Mucosa of descending colon (tissue), 3 donors: ENCODE results near the gene ANK3. TPM values are rescaled to one million over a fixed set of nuclear protein-coding genes. Genes with fewer than 3 reads are reported as not detected.

Source experiments
- ATAC-seq: fragments of 200-7000 bp; cut with Tn5 transposase; one replicate; pipeline ENCODE4 v1.9.1; 2020; ENCODE audit warnings: mild to moderate bottlenecking, moderate library complexity
- DNase-seq, 3 donors: peaks; one replicate each; pipeline ENCODE4 v3.0.0-alpha.2; 2020
- H3K36me3 ChIP-seq: fragments of 200-600 bp; one replicate; pipeline ENCODE4 v1.8.0; 2021; ENCODE audit warnings: low read depth, mild to moderate bottlenecking
- H3K4me1 ChIP-seq: fragments of 200-600 bp; one replicate; pipeline ENCODE4 v1.8.0; 2021; ENCODE audit warnings: low read depth, mild to moderate bottlenecking
- H3K4me3 ChIP-seq: fragments of 200-600 bp; one replicate; pipeline ENCODE4 v1.8.0; 2021; ENCODE audit warnings: mild to moderate bottlenecking
- H3K9me3 ChIP-seq: fragments of 200-600 bp; one replicate; pipeline ENCODE4 v1.8.0; 2021; ENCODE audit warnings: mild to moderate bottlenecking
- CTCF ChIP-seq: fragments of 200-600 bp; IDR thresholded peaks from one replicate; pipeline ENCODE4 v1.8.0; 2022; ENCODE audit warnings: antibody characterized with exemption, mild to moderate bottlenecking
- intact Hi-C, 2 donors: fragments of 100-400 bp; cut with DNase I in 1 of 2; cut with micrococcal nuclease in 1 of 2; formaldehyde crosslinking; loops; one replicate each; pipeline versions ENCODE4 v1.11.0 to v1.11.1; 2022; cut with DNase I, micrococcal nuclease
- total RNA-seq, 3 donors: library from RNA; stranded (reverse); fragmentation: NEBNext Ultra II Directional in 2 of 3; extraction: Animal tissue kit (Norgen Biotek cat#: 25700) in 2 of 3; gene quantifications; one replicate each; pipeline versions ENCODE4 v1.2.1 to v1.2.4, GENCODE V29; 2021 to 2023
- donor health status: DM: no; HTN: no; CAD: no; lungs with moderate emphysema.
- donor health status: DM: no; HTN: no; CAD: no.
- donor health status: DM: no; HTN: yes; CAD: no.

ANK3 gene
- total RNA-seq, 3 donors from 2014 or later, result 67.7 to 145 (median 74.0) TPM

GRCh38 chr10:60291344-60291930 is 98.2 kb downstream of the ANK3 start:
- H3K4me3 ChIP-seq, result no peak overlapping the region
- no peaks in the 10 kb centered on the region for H3K4me1 ChIP-seq
- H3K36me3 ChIP-seq, result no peaks in the 10 kb centered on the region
- TF ChIP-seq CTCF, result no peak
- H3K9me3 ChIP-seq, result no peaks in the 10 kb centered on the region
- intact Hi-C loops, result no loop called here
- ATAC-seq (no peak), DNase-seq (no peak)

- Histone ChIP-seq H3K4me3 (no peak overlapping the region), H3K4me1 (no peaks in the 10 kb centered on the region), H3K9me3 (no peaks in the 10 kb centered on the region), H3K36me3 (no peaks in the 10 kb centered on the region)
- intact Hi-C loops, result no loop called here
- no peak for DNase-seq
- no peak for ATAC-seq
- no peak for TF ChIP-seq CTCF
These were observed 99.1 kb downstream of the ANK3 start for GRCh38 chr10:60290558-60290957.

GRCh38 chr10:60289800-60290199 is 99.9 kb downstream of the ANK3 start:
- Histone ChIP-seq H3K36me3 (no peaks in the 10 kb centered on the region), H3K9me3 (no peaks in the 10 kb centered on the region), H3K4me1 (no peaks in the 10 kb centered on the region), H3K4me3 (no peak overlapping the region)
- ATAC-seq (no peak), DNase-seq (no peak)
- no peak for TF ChIP-seq CTCF
- intact Hi-C loops, result no loop called here

- H3K4me3 ChIP-seq, result no peak overlapping the region
- DNase-seq (no peak), ATAC-seq (no peak)
- no peaks in the 10 kb centered on the region for H3K36me3 ChIP-seq
- intact Hi-C loops, result no loop called here
- H3K9me3 ChIP-seq, result no peaks in the 10 kb centered on the region
- no peak for TF ChIP-seq CTCF
- no peaks in the 10 kb centered on the region for H3K4me1 ChIP-seq
These were observed 101.4 kb downstream of the ANK3 start for GRCh38 chr10:60288256-60288655.

GRCh38 chr10:60286559-60286958 is 103.1 kb downstream of the ANK3 start:
- no peak for ATAC-seq
- H3K4me1 ChIP-seq, result no peaks in the 10 kb centered on the region
- DNase-seq, result no peak
- H3K4me3 ChIP-seq, result no peak overlapping the region
- no peaks in the 10 kb centered on the region for H3K36me3 ChIP-seq
- H3K9me3 ChIP-seq, result no peaks in the 10 kb centered on the region
- TF ChIP-seq CTCF, result no peak
- intact Hi-C loops, result no loop called here

GRCh38 chr10:60283397-60283796 is 106.3 kb downstream of the ANK3 start:
- Histone ChIP-seq H3K36me3 (no peaks in the 10 kb centered on the region), H3K9me3 (no peaks in the 10 kb centered on the region), H3K4me1 (no peaks in the 10 kb centered on the region), H3K4me3 (no peak overlapping the region)
- ATAC-seq (no peak), DNase-seq (no peak)
- intact Hi-C loops, result no loop called here
- TF ChIP-seq CTCF, result no peak
